WTC11 (cell line): ENCODE measurements around the gene GADD45GIP1. TPM values are rescaled to one million over a fixed set of nuclear protein-coding genes. Genes with fewer than 3 reads are reported as not detected.

Experiments
- ATAC-seq: fragments of 200-7000 bp; cut with Tn5 transposase; 2 replicates; pipeline ENCODE4 v1.10.0; 2021; ENCODE audit warnings: mild to moderate bottlenecking, moderate library complexity
- CTCF ChIA-PET: fragments of 300-600 bp; sonication (Branson Sonifier 250); formaldehyde crosslinking; loops from one replicate; lab custom pipeline; 2021; ENCODE audit warnings: antibody characterized with exemption; lab: Charles Lee
- POLR2A ChIA-PET: fragments of 350-600 bp; sonication (Branson Sonifier 250); formaldehyde crosslinking; loops from one replicate; lab custom pipeline; 2021; ENCODE audit warnings: antibody characterized with exemption; lab: Charles Lee
- DNase-seq: peaks from one replicate; pipeline ENCODE4 v3.0.0; 2021; ENCODE audit warnings: low spot score
- H3K27ac Mint-ChIP-seq: 2 replicates; pipeline ENCODE4 v1.8.0; 2021; ENCODE audit warnings: mixed read lengths
- H3K27me3 Mint-ChIP-seq: 2 replicates; pipeline ENCODE4 v1.8.0; 2021; ENCODE audit warnings: low read depth, mild to moderate bottlenecking, moderate library complexity, mixed read lengths
- H3K36me3 Mint-ChIP-seq: 2 replicates; pipeline ENCODE4 v1.8.0; 2021; ENCODE audit warnings: mixed read lengths
- H3K4me1 Mint-ChIP-seq: 2 replicates; pipeline ENCODE4 v1.8.0; 2022; ENCODE audit warnings: mixed read lengths
- H3K4me3 Mint-ChIP-seq: 2 replicates; pipeline ENCODE4 v1.8.0; 2021; ENCODE audit warnings: mild to moderate bottlenecking, moderate library complexity, mixed read lengths
- H3K9me3 Mint-ChIP-seq: 2 replicates; pipeline ENCODE4 v1.8.0; 2021; ENCODE audit warnings: mixed read lengths
- ATF1 ChIP-seq: sonication (generic); formaldehyde crosslinking; IDR thresholded peaks from 2 replicates; pipeline ENCODE4 v1.8.1; 2023; ENCODE audit warnings: mild to moderate bottlenecking, moderate library complexity, missing genetic modification reagents
- CBFB ChIP-seq: sonication (generic); formaldehyde crosslinking; IDR thresholded peaks from 2 replicates; pipeline ENCODE4 v1.8.1; 2022; ENCODE audit warnings: mild to moderate bottlenecking, low read depth, missing genetic modification reagents
- EMX1 ChIP-seq: fragments of 250-450 bp; sonication (Bioruptor Pico); IDR thresholded peaks from 2 replicates; pipeline ENCODE4 v1.8.0; 2021; ENCODE audit warnings: mild to moderate bottlenecking
- ESRRA ChIP-seq: sonication (generic); formaldehyde crosslinking; IDR thresholded peaks from 2 replicates; pipeline ENCODE4 v1.8.1; 2022; ENCODE audit warnings: mild to moderate bottlenecking, missing genetic modification reagents, borderline replicate concordance
- FOXP1 ChIP-seq: sonication (generic); formaldehyde crosslinking; IDR thresholded peaks from 2 replicates; pipeline ENCODE4 v1.8.0; 2022; ENCODE audit warnings: missing genetic modification reagents, mild to moderate bottlenecking, moderate library complexity, borderline replicate concordance
- GRHL2 ChIP-seq: fragments of 250-450 bp; sonication (Bioruptor Pico); IDR thresholded peaks from 2 replicates; pipeline ENCODE4 v1.8.0; 2022; ENCODE audit warnings: mild to moderate bottlenecking, moderate library complexity; ENCODE audit not compliant: insufficient replicate concordance, severe bottlenecking
- KAT7 ChIP-seq: sonication (generic); formaldehyde crosslinking; IDR thresholded peaks from 2 replicates; pipeline ENCODE4 v1.8.1; 2023; ENCODE audit warnings: missing genetic modification reagents, mild to moderate bottlenecking, borderline replicate concordance
- TEAD4 ChIP-seq: sonication (generic); formaldehyde crosslinking; IDR thresholded peaks from 2 replicates; pipeline ENCODE4 v1.8.0; 2022; ENCODE audit warnings: mild to moderate bottlenecking, missing genetic modification reagents
- ZBTB21 ChIP-seq: sonication (generic); formaldehyde crosslinking; IDR thresholded peaks from 2 replicates; pipeline ENCODE4 v1.8.1; 2023; ENCODE audit warnings: mild to moderate bottlenecking, missing genetic modification reagents, borderline replicate concordance
- ZNF219 ChIP-seq: sonication (generic); formaldehyde crosslinking; IDR thresholded peaks from 2 replicates; pipeline ENCODE4 v1.8.0; 2023; ENCODE audit warnings: missing genetic modification reagents, mild to moderate bottlenecking, borderline replicate concordance
- ZNF232 ChIP-seq: sonication (generic); formaldehyde crosslinking; IDR thresholded peaks from 2 replicates; pipeline ENCODE4 v1.8.0; 2022; ENCODE audit warnings: mild to moderate bottlenecking, missing genetic modification reagents
- ZNF396 ChIP-seq: fragments of 250-450 bp; sonication (Bioruptor Pico); IDR thresholded peaks from 2 replicates; pipeline ENCODE4 v1.8.0; 2021; ENCODE audit warnings: mild to moderate bottlenecking, moderate library complexity, borderline replicate concordance
- ZNF423 ChIP-seq: fragments of 250-450 bp; sonication (Bioruptor Pico); IDR thresholded peaks from 2 replicates; pipeline ENCODE4 v2.1.2; 2022; ENCODE audit warnings: mild to moderate bottlenecking, moderate library complexity
- ZNF671 ChIP-seq: fragments of 250-450 bp; sonication (Bioruptor Pico); IDR thresholded peaks from 2 replicates; pipeline ENCODE4 v1.8.0; 2021; ENCODE audit warnings: mild to moderate bottlenecking
- total RNA-seq: library from RNA; stranded (reverse); gene quantifications from 3 replicates; pipeline ENCODE4 v1.2.3, GENCODE V29; 2021
- TF ChIP-seq, protein P1 (sequence below): sonication (generic); formaldehyde crosslinking; IDR thresholded peaks from 2 replicates; pipeline ENCODE4 v1.8.0; 2022; ENCODE audit warnings: missing genetic modification reagents
- TF ChIP-seq, protein P2 (sequence below): sonication (generic); formaldehyde crosslinking; IDR thresholded peaks from 2 replicates; pipeline ENCODE4 v1.8.1; 2022; ENCODE audit warnings: mild to moderate bottlenecking, missing genetic modification reagents, moderate library complexity, borderline replicate concordance
- TF ChIP-seq, protein P3 (sequence below): fragments of 250-450 bp; sonication (Bioruptor Pico); IDR thresholded peaks from 2 replicates; pipeline ENCODE4 v1.9.0; 2021; ENCODE audit warnings: mild to moderate bottlenecking
- TF ChIP-seq, protein P4 (sequence below): sonication (generic); formaldehyde crosslinking; IDR thresholded peaks from 2 replicates; pipeline ENCODE4 v1.8.0; 2023; ENCODE audit warnings: mild to moderate bottlenecking, missing genetic modification reagents

The GADD45GIP1 gene
- total RNA-seq, 1 experiment from 2014 or later: 54.4 TPM

DNA sequence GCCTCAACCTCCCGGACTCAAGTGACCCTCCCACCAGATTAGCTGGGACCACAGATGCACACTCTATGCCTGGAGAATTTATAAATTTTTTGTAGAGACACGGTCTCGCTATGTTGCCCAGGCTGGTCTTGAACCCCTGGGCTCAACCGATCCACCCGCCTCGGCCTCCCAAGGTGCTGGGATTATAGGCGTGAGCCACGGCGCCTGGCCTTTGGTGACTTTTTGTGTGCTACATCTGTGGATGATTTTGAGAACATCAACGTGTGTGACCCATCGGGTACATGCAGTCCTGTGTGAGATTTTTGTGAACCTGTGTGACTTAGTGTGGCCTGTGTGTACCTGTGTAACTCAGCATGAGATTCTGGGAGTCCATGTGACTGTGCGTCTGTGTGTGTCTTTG lies 29.7 kb upstream of the GADD45GIP1 start (continued):
- TF ChIP-seq KAT7 (CRISPR knock-in tag): no peak
- no peak for TF ChIP-seq ZNF232
- TF ChIP-seq, protein P1, sequence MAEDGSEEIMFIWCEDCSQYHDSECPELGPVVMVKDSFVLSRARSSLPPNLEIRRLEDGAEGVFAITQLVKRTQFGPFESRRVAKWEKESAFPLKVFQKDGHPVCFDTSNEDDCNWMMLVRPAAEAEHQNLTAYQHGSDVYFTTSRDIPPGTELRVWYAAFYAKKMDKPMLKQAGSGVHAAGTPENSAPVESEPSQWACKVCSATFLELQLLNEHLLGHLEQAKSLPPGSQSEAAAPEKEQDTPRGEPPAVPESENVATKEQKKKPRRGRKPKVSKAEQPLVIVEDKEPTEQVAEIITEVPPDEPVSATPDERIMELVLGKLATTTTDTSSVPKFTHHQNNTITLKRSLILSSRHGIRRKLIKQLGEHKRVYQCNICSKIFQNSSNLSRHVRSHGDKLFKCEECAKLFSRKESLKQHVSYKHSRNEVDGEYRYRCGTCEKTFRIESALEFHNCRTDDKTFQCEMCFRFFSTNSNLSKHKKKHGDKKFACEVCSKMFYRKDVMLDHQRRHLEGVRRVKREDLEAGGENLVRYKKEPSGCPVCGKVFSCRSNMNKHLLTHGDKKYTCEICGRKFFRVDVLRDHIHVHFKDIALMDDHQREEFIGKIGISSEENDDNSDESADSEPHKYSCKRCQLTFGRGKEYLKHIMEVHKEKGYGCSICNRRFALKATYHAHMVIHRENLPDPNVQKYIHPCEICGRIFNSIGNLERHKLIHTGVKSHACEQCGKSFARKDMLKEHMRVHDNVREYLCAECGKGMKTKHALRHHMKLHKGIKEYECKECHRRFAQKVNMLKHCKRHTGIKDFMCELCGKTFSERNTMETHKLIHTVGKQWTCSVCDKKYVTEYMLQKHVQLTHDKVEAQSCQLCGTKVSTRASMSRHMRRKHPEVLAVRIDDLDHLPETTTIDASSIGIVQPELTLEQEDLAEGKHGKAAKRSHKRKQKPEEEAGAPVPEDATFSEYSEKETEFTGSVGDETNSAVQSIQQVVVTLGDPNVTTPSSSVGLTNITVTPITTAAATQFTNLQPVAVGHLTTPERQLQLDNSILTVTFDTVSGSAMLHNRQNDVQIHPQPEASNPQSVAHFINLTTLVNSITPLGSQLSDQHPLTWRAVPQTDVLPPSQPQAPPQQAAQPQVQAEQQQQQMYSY: no peak
- TF ChIP-seq, all 79 proteins: peak for 0

DNA sequence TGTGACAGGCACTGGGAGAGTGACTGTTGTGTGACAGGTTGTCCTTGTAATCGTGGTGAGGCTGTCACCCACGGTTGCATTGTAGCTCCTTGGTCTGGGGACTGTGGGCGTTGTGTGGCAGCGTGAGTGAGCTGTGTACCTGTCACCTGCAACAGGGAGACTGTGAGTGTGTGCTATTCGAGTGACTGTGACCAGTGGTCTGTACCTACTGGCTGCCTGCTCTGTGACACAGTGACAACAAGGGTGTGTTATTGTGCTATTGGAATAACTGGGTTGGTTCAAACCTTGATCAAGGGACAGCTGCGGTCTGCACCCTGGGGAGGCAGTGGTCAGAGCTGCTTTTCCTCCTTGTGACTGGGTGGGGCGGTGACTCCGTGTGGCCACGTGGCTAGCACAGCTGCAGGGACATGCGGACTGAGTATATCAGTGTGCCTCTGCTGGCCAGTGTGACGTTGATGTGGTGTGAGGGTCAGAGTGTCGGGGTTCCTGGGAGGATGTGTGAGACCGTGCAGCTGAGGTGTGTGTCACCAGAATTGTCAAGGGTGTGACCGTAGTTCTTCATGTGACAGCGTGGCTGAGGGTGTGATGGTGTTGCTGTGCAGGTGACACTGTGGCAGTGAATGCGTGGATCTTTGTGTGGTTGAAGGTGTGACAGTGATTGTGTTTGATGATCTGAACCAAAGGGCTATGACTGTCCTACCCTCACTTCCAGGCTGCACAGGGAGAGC lies 28.2 kb upstream of the GADD45GIP1 start:
- CTCF ChIA-PET: interaction anchor here (0.6 to 4.6 kb wide), 17 partner anchors 8 to 886 kb away, joined by 3 to 66 read pairs (median 5); no protein-coding TSS in a partner anchor

DNA sequence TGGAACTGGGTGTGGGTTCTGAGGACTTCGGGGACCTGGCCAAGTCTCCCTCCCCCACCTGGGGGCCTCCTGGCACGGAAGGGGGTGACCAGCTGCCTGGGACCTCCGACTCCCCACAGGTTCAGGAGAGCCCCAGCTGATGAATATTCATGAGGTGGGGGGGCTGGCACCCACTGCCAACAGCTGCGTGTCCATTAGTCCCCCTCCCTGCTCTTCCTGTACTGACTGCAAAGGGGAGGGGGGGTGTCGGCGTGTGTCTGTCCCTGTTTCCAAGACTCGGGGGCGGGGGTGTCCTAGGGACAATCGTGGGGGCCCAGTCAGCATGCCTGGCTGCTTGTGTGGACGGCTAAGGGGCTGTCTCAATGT lies 27.6 kb upstream of the GADD45GIP1 start:
- H3K27me3 Mint-ChIP-seq: peaks cover 34% of the 10 kb centered on the region; the same call in 1 of the 2 replicates

More for the DNA sequence above, 28.2 kb upstream of the GADD45GIP1 start:
- H3K9me3 Mint-ChIP-seq: no peaks in the 10 kb centered on the region
- DNase-seq (no peak), ATAC-seq (no peak)
- TF ChIP-seq, protein P2, sequence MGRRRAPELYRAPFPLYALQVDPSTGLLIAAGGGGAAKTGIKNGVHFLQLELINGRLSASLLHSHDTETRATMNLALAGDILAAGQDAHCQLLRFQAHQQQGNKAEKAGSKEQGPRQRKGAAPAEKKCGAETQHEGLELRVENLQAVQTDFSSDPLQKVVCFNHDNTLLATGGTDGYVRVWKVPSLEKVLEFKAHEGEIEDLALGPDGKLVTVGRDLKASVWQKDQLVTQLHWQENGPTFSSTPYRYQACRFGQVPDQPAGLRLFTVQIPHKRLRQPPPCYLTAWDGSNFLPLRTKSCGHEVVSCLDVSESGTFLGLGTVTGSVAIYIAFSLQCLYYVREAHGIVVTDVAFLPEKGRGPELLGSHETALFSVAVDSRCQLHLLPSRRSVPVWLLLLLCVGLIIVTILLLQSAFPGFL (CRISPR knock-in tag): no peak
- TF ChIP-seq, protein P3, sequence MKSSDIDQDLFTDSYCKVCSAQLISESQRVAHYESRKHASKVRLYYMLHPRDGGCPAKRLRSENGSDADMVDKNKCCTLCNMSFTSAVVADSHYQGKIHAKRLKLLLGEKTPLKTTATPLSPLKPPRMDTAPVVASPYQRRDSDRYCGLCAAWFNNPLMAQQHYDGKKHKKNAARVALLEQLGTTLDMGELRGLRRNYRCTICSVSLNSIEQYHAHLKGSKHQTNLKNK: no peak
- no peak for TF ChIP-seq ZNF423
- no peak for TF ChIP-seq EMX1 (CRISPR knock-in tag)
- TF ChIP-seq, protein P1: no peak
- no peak for TF ChIP-seq GRHL2 (CRISPR knock-in tag)
- no peak for TF ChIP-seq ATF1 (CRISPR knock-in tag)
- no peak for TF ChIP-seq ZNF671 (CRISPR knock-in tag)
- TF ChIP-seq TEAD4 (CRISPR knock-in tag): no peak
- TF ChIP-seq ZBTB21: no peak
- no peak for TF ChIP-seq CBFB (CRISPR knock-in tag)
- H3K27ac Mint-ChIP-seq: no peak overlapping the region
- H3K4me3 Mint-ChIP-seq: no peak overlapping the region
- peaks cover 34% of the 10 kb centered on the region; the same call in 1 of the 2 replicates for H3K27me3 Mint-ChIP-seq
- POLR2A ChIA-PET: interaction anchor here (0.6 kb wide), 1 partner anchor 122 kb away, joined by 4 read pairs; no protein-coding TSS in a partner anchor
- no peaks in the 10 kb centered on the region for H3K36me3 Mint-ChIP-seq
- peaks cover 6% of the 10 kb centered on the region; the same call in 1 of the 2 replicates for H3K4me1 Mint-ChIP-seq

More for the DNA sequence above, 27.6 kb upstream of the GADD45GIP1 start:
- H3K4me1 Mint-ChIP-seq: peaks cover 6% of the 10 kb centered on the region; the same call in 1 of the 2 replicates
- ChIA-PET POLR2A (no interaction called here), CTCF (interaction anchor here (0.6 to 4.6 kb wide), 13 partner anchors 19 to 191 kb away, joined by 3 to 66 read pairs (median 5); no protein-coding TSS in a partner anchor)
- no peak for ATAC-seq
- H3K4me3 Mint-ChIP-seq: no peak overlapping the region
- no peaks in the 10 kb centered on the region for H3K9me3 Mint-ChIP-seq
- no peaks in the 10 kb centered on the region for H3K36me3 Mint-ChIP-seq
- DNase-seq: no peak
- H3K27ac Mint-ChIP-seq: no peak overlapping the region
- TF ChIP-seq FOXP1 (CRISPR knock-in tag) (no peak), ZNF219 (CRISPR knock-in tag) (no peak), ZNF423 (no peak), ZNF396 (no peak), ESRRA (CRISPR knock-in tag) (no peak)
- TF ChIP-seq, protein P4, sequence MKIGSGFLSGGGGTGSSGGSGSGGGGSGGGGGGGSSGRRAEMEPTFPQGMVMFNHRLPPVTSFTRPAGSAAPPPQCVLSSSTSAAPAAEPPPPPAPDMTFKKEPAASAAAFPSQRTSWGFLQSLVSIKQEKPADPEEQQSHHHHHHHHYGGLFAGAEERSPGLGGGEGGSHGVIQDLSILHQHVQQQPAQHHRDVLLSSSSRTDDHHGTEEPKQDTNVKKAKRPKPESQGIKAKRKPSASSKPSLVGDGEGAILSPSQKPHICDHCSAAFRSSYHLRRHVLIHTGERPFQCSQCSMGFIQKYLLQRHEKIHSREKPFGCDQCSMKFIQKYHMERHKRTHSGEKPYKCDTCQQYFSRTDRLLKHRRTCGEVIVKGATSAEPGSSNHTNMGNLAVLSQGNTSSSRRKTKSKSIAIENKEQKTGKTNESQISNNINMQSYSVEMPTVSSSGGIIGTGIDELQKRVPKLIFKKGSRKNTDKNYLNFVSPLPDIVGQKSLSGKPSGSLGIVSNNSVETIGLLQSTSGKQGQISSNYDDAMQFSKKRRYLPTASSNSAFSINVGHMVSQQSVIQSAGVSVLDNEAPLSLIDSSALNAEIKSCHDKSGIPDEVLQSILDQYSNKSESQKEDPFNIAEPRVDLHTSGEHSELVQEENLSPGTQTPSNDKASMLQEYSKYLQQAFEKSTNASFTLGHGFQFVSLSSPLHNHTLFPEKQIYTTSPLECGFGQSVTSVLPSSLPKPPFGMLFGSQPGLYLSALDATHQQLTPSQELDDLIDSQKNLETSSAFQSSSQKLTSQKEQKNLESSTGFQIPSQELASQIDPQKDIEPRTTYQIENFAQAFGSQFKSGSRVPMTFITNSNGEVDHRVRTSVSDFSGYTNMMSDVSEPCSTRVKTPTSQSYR: no peak
- TF ChIP-seq, all 79 proteins: peak for 0
